OCI-LY1 (cell line): ENCODE results near the gene PARD3B.

Experiments
- H2AFZ ChIP-seq: fragments of 200-600 bp; sonication (generic), shearing (Covaris generic); 2 replicates; pipeline ENCODE4 v1.6.0; 2014; ENCODE audit warnings: antibody characterized with exemption, mild to moderate bottlenecking, low read length
- H3F3A ChIP-seq: fragments of 200-600 bp; sonication (generic), shearing (Covaris generic); 2 replicates; pipeline ENCODE4 v1.6.0; 2014; ENCODE audit warnings: mild to moderate bottlenecking, antibody characterized with exemption, low read length, moderate library complexity; ENCODE audit not compliant: insufficient read depth
- H3K27ac ChIP-seq: fragments of 200-600 bp; sonication (generic); 2 replicates; pipeline ENCODE4 v1.5.1; 2014; ENCODE audit warnings: low read length, mixed run types, mild to moderate bottlenecking, low read depth; ENCODE audit not compliant: poor library complexity, severe bottlenecking
- H3K27me3 ChIP-seq: fragments of 200-600 bp; sonication (generic); 2 replicates; pipeline ENCODE4 v1.6.0; 2014; ENCODE audit warnings: antibody characterized with exemption, mild to moderate bottlenecking, low read length, moderate library complexity; ENCODE audit not compliant: insufficient read depth
- H3K36me3 ChIP-seq: fragments of 200-600 bp; sonication (generic); 2 replicates; pipeline ENCODE4 v1.6.1; 2014; ENCODE audit warnings: mild to moderate bottlenecking, antibody characterized with exemption, low read length, moderate library complexity, mixed read lengths; ENCODE audit not compliant: insufficient read depth
- H3K4me1 ChIP-seq: fragments of 200-600 bp; sonication (generic); 2 replicates; pipeline ENCODE4 v1.5.1; 2014; ENCODE audit warnings: mild to moderate bottlenecking, low read length, moderate library complexity; ENCODE audit not compliant: insufficient read depth, severe bottlenecking
- H3K4me2 ChIP-seq: fragments of 200-600 bp; sonication (generic), shearing (Covaris generic); 2 replicates; pipeline ENCODE4 v1.6.1; 2014; ENCODE audit warnings: low read length
- H3K4me3 ChIP-seq: fragments of 200-600 bp; sonication (generic); 2 replicates; pipeline ENCODE4 v1.5.1; 2014; ENCODE audit warnings: low read length, low read depth, mild to moderate bottlenecking, mixed read lengths; ENCODE audit not compliant: poor library complexity, severe bottlenecking
- H3K79me2 ChIP-seq: fragments of 200-600 bp; shearing (Covaris generic); 2 replicates; pipeline ENCODE4 v1.6.1; 2016; ENCODE audit warnings: mixed run types, low read length, mixed read lengths; ENCODE audit not compliant: insufficient read depth
- H3K9ac ChIP-seq: fragments of 200-600 bp; sonication (generic), shearing (Covaris generic); 2 replicates; pipeline ENCODE4 v1.6.1; 2014; ENCODE audit warnings: mild to moderate bottlenecking, low read length, mixed read lengths
- H3K9me2 ChIP-seq: fragments of 200-600 bp; sonication (generic), shearing (Covaris generic); 2 replicates; pipeline ENCODE4 v1.6.1; 2014; ENCODE audit warnings: low read depth, mild to moderate bottlenecking, low read length, mixed read lengths
- H3K9me3 ChIP-seq: fragments of 200-600 bp; shearing (Covaris generic); 2 replicates; pipeline ENCODE4 v1.6.1; 2014; ENCODE audit warnings: low read length, mixed read lengths
- H4K20me1 ChIP-seq: fragments of 200-600 bp; sonication (generic), shearing (Covaris generic); 2 replicates; pipeline ENCODE4 v1.6.0; 2016; ENCODE audit warnings: mild to moderate bottlenecking, low read length; ENCODE audit not compliant: insufficient read depth
- EZH2 ChIP-seq: fragments of 200-600 bp; sonication (generic), shearing (Covaris generic); IDR thresholded peaks from 2 replicates; pipeline ENCODE4 v1.8.0; 2017; ENCODE audit warnings: borderline replicate concordance, mixed run types, mild to moderate bottlenecking, antibody characterized with exemption, low read length, moderate library complexity, mixed read lengths
- TF ChIP-seq, protein P1 (sequence below): fragments of 200-600 bp; sonication (generic), shearing (Covaris generic); IDR thresholded peaks from 2 replicates; pipeline ENCODE4 v1.5.1; 2017; ENCODE audit warnings: mild to moderate bottlenecking, antibody characterized with exemption, low read length, moderate library complexity, mixed read lengths

The PARD3B gene

DNA sequence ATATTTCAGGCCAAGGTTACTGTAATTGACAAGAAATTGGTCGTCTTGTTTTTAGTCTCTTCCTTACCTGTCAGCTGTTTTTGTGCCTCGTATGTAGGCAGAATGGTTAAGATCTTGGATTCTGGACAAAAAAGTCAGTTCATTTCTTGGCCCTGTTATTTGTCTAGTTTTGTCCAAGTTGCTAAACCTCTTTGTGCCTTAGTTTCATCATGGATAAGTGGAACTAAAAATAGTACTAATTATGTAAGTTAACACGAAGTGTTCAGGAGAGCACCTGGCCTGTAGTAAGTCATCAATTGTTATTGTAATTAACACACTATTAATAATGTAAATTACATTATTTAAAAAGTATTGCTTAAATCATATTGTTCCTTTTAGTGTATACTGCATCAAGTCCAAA, 148.0 kb downstream of the PARD3B start:
- no peaks in the 10 kb centered on the region for H3K9me3 ChIP-seq
- H3K36me3 ChIP-seq, result no peaks in the 10 kb centered on the region
- H2AFZ ChIP-seq, result no peak overlapping the region
- no peak overlapping the region for H3K4me2 ChIP-seq
- no peak overlapping the region for H3K27ac ChIP-seq
- no peak overlapping the region for H3K4me3 ChIP-seq
- no peaks in the 10 kb centered on the region for H3K9me2 ChIP-seq
- H3F3A ChIP-seq, result no peaks in the 10 kb centered on the region
- H3K79me2 ChIP-seq, result no peaks in the 10 kb centered on the region
- TF ChIP-seq, protein P1, sequence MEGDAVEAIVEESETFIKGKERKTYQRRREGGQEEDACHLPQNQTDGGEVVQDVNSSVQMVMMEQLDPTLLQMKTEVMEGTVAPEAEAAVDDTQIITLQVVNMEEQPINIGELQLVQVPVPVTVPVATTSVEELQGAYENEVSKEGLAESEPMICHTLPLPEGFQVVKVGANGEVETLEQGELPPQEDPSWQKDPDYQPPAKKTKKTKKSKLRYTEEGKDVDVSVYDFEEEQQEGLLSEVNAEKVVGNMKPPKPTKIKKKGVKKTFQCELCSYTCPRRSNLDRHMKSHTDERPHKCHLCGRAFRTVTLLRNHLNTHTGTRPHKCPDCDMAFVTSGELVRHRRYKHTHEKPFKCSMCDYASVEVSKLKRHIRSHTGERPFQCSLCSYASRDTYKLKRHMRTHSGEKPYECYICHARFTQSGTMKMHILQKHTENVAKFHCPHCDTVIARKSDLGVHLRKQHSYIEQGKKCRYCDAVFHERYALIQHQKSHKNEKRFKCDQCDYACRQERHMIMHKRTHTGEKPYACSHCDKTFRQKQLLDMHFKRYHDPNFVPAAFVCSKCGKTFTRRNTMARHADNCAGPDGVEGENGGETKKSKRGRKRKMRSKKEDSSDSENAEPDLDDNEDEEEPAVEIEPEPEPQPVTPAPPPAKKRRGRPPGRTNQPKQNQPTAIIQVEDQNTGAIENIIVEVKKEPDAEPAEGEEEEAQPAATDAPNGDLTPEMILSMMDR, result no peak
- TF ChIP-seq EZH2, result no peak
- H3K27me3 ChIP-seq, result no peaks in the 10 kb centered on the region
- H3K9ac ChIP-seq, result no peak overlapping the region
- no peaks in the 10 kb centered on the region for H4K20me1 ChIP-seq
- no peaks in the 10 kb centered on the region for H3K4me1 ChIP-seq

DNA sequence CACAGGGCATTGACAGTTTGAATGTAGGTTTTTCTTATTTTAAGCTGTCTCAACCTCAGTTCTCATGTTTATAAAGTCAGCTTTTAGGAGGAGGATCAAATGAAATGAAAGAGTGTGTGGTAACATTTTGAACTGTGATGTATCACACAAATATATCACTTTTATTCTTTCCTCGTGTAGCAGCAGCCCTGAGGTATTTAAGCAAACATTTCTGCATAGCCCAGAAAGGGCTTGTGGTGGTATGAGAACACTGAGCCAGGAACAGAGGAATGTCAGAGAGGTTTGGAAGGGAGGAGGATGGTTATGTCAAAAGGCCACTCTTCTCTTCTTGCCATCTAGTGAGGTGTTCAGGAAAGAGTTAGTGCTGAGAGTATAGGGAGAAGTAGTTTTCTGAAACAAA, 150.2 kb downstream of the PARD3B start:
- no peak overlapping the region for H3K4me2 ChIP-seq

DNA sequence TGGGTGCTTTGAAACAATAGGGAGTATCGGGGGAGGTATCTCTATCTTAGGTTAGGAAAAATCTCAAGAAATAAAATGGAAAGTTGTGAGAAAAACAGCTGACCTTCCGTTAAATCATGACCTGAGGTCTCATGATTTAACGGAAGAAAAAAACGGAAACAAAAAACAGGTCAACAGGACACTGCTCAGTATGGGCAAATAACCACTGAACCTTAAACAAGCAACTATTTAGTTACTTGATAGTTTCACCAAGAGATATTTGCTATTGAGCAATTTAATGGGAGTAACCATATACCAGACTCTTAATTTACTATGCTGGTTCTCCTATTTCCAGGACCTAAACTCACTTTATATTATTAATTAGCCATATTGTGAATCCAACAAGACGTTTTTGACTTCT, 150.8 kb downstream of the PARD3B start:
- Histone ChIP-seq H3K4me3 (no peak overlapping the region), H3F3A (no peaks in the 10 kb centered on the region), H4K20me1 (no peaks in the 10 kb centered on the region), H3K27ac (no peak overlapping the region), H3K27me3 (no peaks in the 10 kb centered on the region), H3K36me3 (no peaks in the 10 kb centered on the region), H2AFZ (no peak overlapping the region), H3K9me2 (no peaks in the 10 kb centered on the region), H3K9me3 (no peaks in the 10 kb centered on the region), H3K4me1 (no peaks in the 10 kb centered on the region), H3K79me2 (no peaks in the 10 kb centered on the region), H3K9ac (no peak overlapping the region), H3K4me2 (no peak overlapping the region)
- TF ChIP-seq, protein P1, result no peak
- TF ChIP-seq EZH2, result no peak

More for the DNA sequence above, 150.2 kb downstream of the PARD3B start:
- Histone ChIP-seq H3K27ac (no peak overlapping the region), H3K27me3 (no peaks in the 10 kb centered on the region), H3K4me3 (no peak overlapping the region), H3K36me3 (no peaks in the 10 kb centered on the region), H3K4me1 (no peaks in the 10 kb centered on the region), H4K20me1 (no peaks in the 10 kb centered on the region), H3F3A (no peaks in the 10 kb centered on the region), H3K9me3 (no peaks in the 10 kb centered on the region), H3K9ac (no peak overlapping the region), H3K79me2 (no peaks in the 10 kb centered on the region), H3K9me2 (no peaks in the 10 kb centered on the region), H2AFZ (no peak overlapping the region)
- TF ChIP-seq EZH2, result no peak
- TF ChIP-seq, protein P1, result no peak
